ENCODE data around the gene CEP83. TPM values are rescaled to one million over a fixed set of nuclear protein-coding genes. Genes with fewer than 3 reads are reported as not detected.

CEP83 gene
- total RNA-seq, 1 donor, result 9.8 TPM

GRCh38 chr12:94273272-94273671 is 186.4 kb downstream of the CEP83 start:
- no peak for TF ChIP-seq CTCF (IDR thresholded peaks at IDR 0.05; ENCODE audit: extremely low read depth, low read depth, low read length)
- Histone ChIP-seq H3K27me3 (ENCODE audit: insufficient read depth, low read length) (no peaks in the 10 kb centered on the region), H2AFZ (ENCODE audit: low read length) (no peak overlapping the region), H3K4me2 (ENCODE audit: insufficient read depth, low read length) (no peak overlapping the region), H3K9me3 (ENCODE audit: low read depth, low read length) (no peaks in the 10 kb centered on the region), H3K4me3 (ENCODE audit: insufficient read depth, low read length) (no peak overlapping the region), H3K27ac (ENCODE audit: low read depth, low read length) (no peak overlapping the region), H3K79me2 (ENCODE audit: insufficient read depth, low read length) (no peaks in the 10 kb centered on the region), H3K4me1 (ENCODE audit: insufficient read depth, low read length) (no peaks in the 10 kb centered on the region), H4K20me1 (ENCODE audit: insufficient read depth, low read length) (no peaks in the 10 kb centered on the region), H3K36me3 (ENCODE audit: insufficient read depth, low read length) (no peaks in the 10 kb centered on the region)
- DNase-seq (ENCODE audit: insufficient read length, low spot score, missing footprints), result no peak

- Histone ChIP-seq H4K20me1 (ENCODE audit: insufficient read depth, low read length) (no peaks in the 10 kb centered on the region), H3K36me3 (ENCODE audit: insufficient read depth, low read length) (no peaks in the 10 kb centered on the region), H3K27me3 (ENCODE audit: insufficient read depth, low read length) (no peaks in the 10 kb centered on the region), H2AFZ (ENCODE audit: low read length) (no peak overlapping the region), H3K79me2 (ENCODE audit: insufficient read depth, low read length) (no peaks in the 10 kb centered on the region), H3K4me2 (ENCODE audit: insufficient read depth, low read length) (no peak overlapping the region), H3K4me1 (ENCODE audit: insufficient read depth, low read length) (peaks cover 5% of the 10 kb centered on the region), H3K4me3 (ENCODE audit: insufficient read depth, low read length) (no peak overlapping the region), H3K9me3 (ENCODE audit: low read depth, low read length) (no peaks in the 10 kb centered on the region), H3K27ac (ENCODE audit: low read depth, low read length) (no peak overlapping the region)
- TF ChIP-seq CTCF (IDR thresholded peaks at IDR 0.05; ENCODE audit: extremely low read depth, low read depth, low read length), result no peak
- DNase-seq (ENCODE audit: insufficient read length, low spot score, missing footprints), result no peak
Measured at GRCh38 chr12:94272280-94272679, 187.4 kb downstream of the CEP83 start.

GRCh38 chr12:94271351-94271750 is 188.3 kb downstream of the CEP83 start:
- TF ChIP-seq CTCF (IDR thresholded peaks at IDR 0.05; ENCODE audit: extremely low read depth, low read depth, low read length), result no peak
- Histone ChIP-seq H3K36me3 (ENCODE audit: insufficient read depth, low read length) (no peaks in the 10 kb centered on the region), H3K4me1 (ENCODE audit: insufficient read depth, low read length) (peaks cover 15% of the 10 kb centered on the region), H3K79me2 (ENCODE audit: insufficient read depth, low read length) (no peaks in the 10 kb centered on the region), H3K4me2 (ENCODE audit: insufficient read depth, low read length) (no peak overlapping the region), H3K27ac (ENCODE audit: low read depth, low read length) (no peak overlapping the region), H3K9me3 (ENCODE audit: low read depth, low read length) (no peaks in the 10 kb centered on the region), H3K4me3 (ENCODE audit: insufficient read depth, low read length) (no peak overlapping the region), H2AFZ (ENCODE audit: low read length) (no peak overlapping the region), H3K27me3 (ENCODE audit: insufficient read depth, low read length) (no peaks in the 10 kb centered on the region), H4K20me1 (ENCODE audit: insufficient read depth, low read length) (no peaks in the 10 kb centered on the region)
- DNase-seq (ENCODE audit: insufficient read length, low spot score, missing footprints), result no peak

- DNase-seq (ENCODE audit: insufficient read length, low spot score, missing footprints), result no peak
- Histone ChIP-seq H3K27me3 (ENCODE audit: insufficient read depth, low read length) (no peaks in the 10 kb centered on the region), H3K4me2 (ENCODE audit: insufficient read depth, low read length) (no peak overlapping the region), H3K4me1 (ENCODE audit: insufficient read depth, low read length) (peaks cover 15% of the 10 kb centered on the region), H4K20me1 (ENCODE audit: insufficient read depth, low read length) (no peaks in the 10 kb centered on the region), H3K36me3 (ENCODE audit: insufficient read depth, low read length) (no peaks in the 10 kb centered on the region), H3K9me3 (ENCODE audit: low read depth, low read length) (no peaks in the 10 kb centered on the region), H2AFZ (ENCODE audit: low read length) (no peak overlapping the region), H3K4me3 (ENCODE audit: insufficient read depth, low read length) (no peak overlapping the region), H3K79me2 (ENCODE audit: insufficient read depth, low read length) (no peaks in the 10 kb centered on the region), H3K27ac (ENCODE audit: low read depth, low read length) (no peak overlapping the region)
- TF ChIP-seq CTCF (IDR thresholded peaks at IDR 0.05; ENCODE audit: extremely low read depth, low read depth, low read length), result no peak
Measured at GRCh38 chr12:94269316-94269999, 190.2 kb downstream of the CEP83 start.
